Panc1 (cell line): Measurements from ENCODE around the gene PERCC1. TPM values are rescaled to one million over a fixed set of nuclear protein-coding genes. Genes with fewer than 3 reads are reported as not detected.

ENCODE experiments used
- ATAC-seq: fragments of 200-7000 bp; cut with Tn5 transposase; 2 replicates; pipeline ENCODE4 v1.9.1; 2020; ENCODE audit warnings: mild to moderate bottlenecking, moderate library complexity
- BruUV-seq: library from RNA; stranded (reverse); fragments of 400-500 nt; replicated peaks from 2 replicates; lab custom pipeline; 2021; lab: Mats Ljungman, UMichigan
- CTCF ChIA-PET: fragments of 300-600 bp; sonication (Branson Sonifier 250); formaldehyde crosslinking; loops from one replicate; lab custom pipeline; 2022; ENCODE audit warnings: antibody characterized with exemption; lab: Charles Lee
- POLR2A ChIA-PET: fragments of 300-600 bp; sonication (Branson Sonifier 250); formaldehyde crosslinking; loops from one replicate; lab custom pipeline; 2022; ENCODE audit warnings: antibody characterized with exemption; lab: Charles Lee
- DNase-seq: peaks from one replicate; pipeline ENCODE4 v3.0.0-alpha.2; 2010; ENCODE audit warnings: low read depth, low spot score
- H3K27ac ChIP-seq: 2 replicates; pipeline ENCODE4 v1.5.1; 2011; ENCODE audit warnings: mild to moderate bottlenecking, low read length, inconsistent platforms
- H3K27me3 ChIP-seq: fragments of 200-500 bp; sonication (Bioruptor generic); 2 replicates; pipeline ENCODE4 v1.6.0; 2014; ENCODE audit warnings: low read length, inconsistent platforms; ENCODE audit not compliant: control insufficient read depth, insufficient read depth
- H3K36me3 ChIP-seq: fragments of 200-500 bp; sonication (Bioruptor generic); 2 replicates; pipeline ENCODE4 v1.5.1; 2014; ENCODE audit warnings: inconsistent platforms, mild to moderate bottlenecking, low read length, moderate library complexity; ENCODE audit not compliant: control insufficient read depth, insufficient read depth
- H3K4me1 ChIP-seq: 2 replicates; pipeline ENCODE4 v1.5.1; 2011; ENCODE audit warnings: inconsistent platforms, mild to moderate bottlenecking, low read length, moderate library complexity; ENCODE audit not compliant: control insufficient read depth, insufficient read depth
- H3K4me3 ChIP-seq, 2 experiments: 2 replicates each; pipeline ENCODE4 v1.5.1; 2011 to 2012; ENCODE audit warnings: low read depth in 2 of 2, low read length in 2 of 2, mild to moderate bottlenecking in 2 of 2, inconsistent platforms in 1 of 2, moderate library complexity in 1 of 2
- H3K9me3 ChIP-seq: fragments of 200-500 bp; sonication (Bioruptor generic); 2 replicates; pipeline ENCODE4 v1.5.1; 2014; ENCODE audit warnings: low read depth, mild to moderate bottlenecking, inconsistent platforms, low read length, moderate library complexity; ENCODE audit not compliant: control insufficient read depth, insufficient read depth
- CTCF ChIP-seq: fragments of 450-650 bp; IDR thresholded peaks from 2 replicates; pipeline ENCODE4 v1.5.1; 2017; ENCODE audit warnings: mild to moderate bottlenecking
- POLR2AphosphoS5 ChIP-seq: IDR thresholded peaks from 2 replicates; pipeline ENCODE4 v1.6.1; 2012; ENCODE audit warnings: mild to moderate bottlenecking, low read depth, low read length, moderate library complexity
- REST ChIP-seq, 2 experiments: IDR thresholded peaks; 2 replicates each; pipeline ENCODE4 v1.6.1; 2011 to 2012; ENCODE audit warnings: low read depth in 2 of 2, control low read depth in 1 of 2, low read length in 1 of 2, mild to moderate bottlenecking in 1 of 2, moderate library complexity in 1 of 2; ENCODE audit not compliant: insufficient read depth in 1 of 2
- SIN3A ChIP-seq: IDR thresholded peaks from 2 replicates; pipeline ENCODE4 v1.6.1; 2012; ENCODE audit warnings: low read depth, mild to moderate bottlenecking, low read length, moderate library complexity, borderline replicate concordance; ENCODE audit not compliant: insufficient read depth
- TCF7L2 ChIP-seq: IDR thresholded peaks from 2 replicates; pipeline ENCODE4 v1.6.1; 2011; ENCODE audit warnings: mild to moderate bottlenecking, low read depth, low read length, inconsistent platforms
- in situ Hi-C: cut with HindIII; loops from 2 replicates; pipeline ENCODE4 v1.10.0; 2016; ENCODE audit warnings: low sequenced_read_pairs, low pct_unique_long_range_greater_than_20kb
- intact Hi-C: fragments of 100-400 bp; cut with micrococcal nuclease; formaldehyde crosslinking; loops from one replicate; pipeline ENCODE4 v1.10.0; 2022; ENCODE audit not compliant: unreplicated experiment
- total RNA-seq: library from RNA; stranded (reverse); gene quantifications from one replicate; pipeline ENCODE4 v1.2.1, GENCODE V29; 2021; ENCODE audit not compliant: unreplicated experiment

PERCC1 gene
- total RNA-seq, 1 experiment from 2014 or later, result not detected

GRCh38 chr16:1446296-1447080 lies 15.6 kb downstream of the PERCC1 start:
- no peaks in the 10 kb centered on the region for H3K36me3 ChIP-seq
- H3K4me3 ChIP-seq, result no peak overlapping the region
- BruUV-seq, result no TSS peak
- DNase-seq (no peak), ATAC-seq (no peak)
- CTCF ChIA-PET, result no interaction called here
- no peaks in the 10 kb centered on the region for H3K4me1 ChIP-seq
- intact Hi-C loops, result no loop called here
- no peak for TF ChIP-seq CTCF
- no peak for TF ChIP-seq SIN3A
- TF ChIP-seq TCF7L2, result no peak
- no peak for TF ChIP-seq REST (IDR thresholded peaks at IDR 0.05; ENCODE audit: insufficient read depth in 1 of 2, low read depth in 2 of 2, low read length in 1 of 2)
- TF ChIP-seq POLR2AphosphoS5, result no peak
- no peaks in the 10 kb centered on the region for H3K27me3 ChIP-seq
- in situ Hi-C loops, result no loop called here
- POLR2A ChIA-PET, result no interaction called here
- H3K27ac ChIP-seq, result no peak overlapping the region
- H3K9me3 ChIP-seq, result no peaks in the 10 kb centered on the region

- in situ Hi-C loops, result no loop called here
- H3K4me1 ChIP-seq, result no peaks in the 10 kb centered on the region
- no peaks in the 10 kb centered on the region for H3K27me3 ChIP-seq
- intact Hi-C loops, result no loop called here
- no TSS peak for BruUV-seq
- ATAC-seq (no peak), DNase-seq (no peak)
- no peak overlapping the region for H3K4me3 ChIP-seq
- ChIA-PET POLR2A (no interaction called here), CTCF (no interaction called here)
- H3K36me3 ChIP-seq, result no peaks in the 10 kb centered on the region; the same call in 1 of the 2 replicates
- no peaks in the 10 kb centered on the region for H3K9me3 ChIP-seq
- TF ChIP-seq POLR2AphosphoS5 (no peak), CTCF (no peak), SIN3A (no peak), TCF7L2 (no peak), REST (IDR thresholded peaks at IDR 0.05; ENCODE audit: insufficient read depth in 1 of 2, low read depth in 2 of 2, low read length in 1 of 2) (no peak)
- H3K27ac ChIP-seq, result no peak overlapping the region
These were observed 17.1 kb downstream of the PERCC1 start for GRCh38 chr16:1447965-1448364.
